ENCODE results near the gene MACROD1. TPM values are rescaled to one million over a fixed set of nuclear protein-coding genes. Genes with fewer than 3 reads are reported as not detected.

The MACROD1 gene
- total and polyA plus RNA-seq, 2 experiments from 2014 or later, result 21.2 to 29.8 TPM

- peaks cover 9% of the 10 kb centered on the region for H3K4me1 ChIP-seq (ENCODE audit: insufficient read depth)
- H3K4me3 ChIP-seq, result no peak overlapping the region
- H3K4me2 ChIP-seq, result no peak overlapping the region
- DNase-seq (ENCODE audit: low spot score), result no peak
- TF ChIP-seq EZH2 (IDR thresholded peaks at IDR 0.05; ENCODE audit: borderline replicate concordance) (no peak), EZH2phosphoT487 (IDR thresholded peaks at IDR 0.05; ENCODE audit: low read depth, severe bottlenecking, unreplicated experiment) (no peak), CTCF (IDR thresholded peaks at IDR 0.05; ENCODE audit: poor library complexity) (no peak)
- H3K27ac ChIP-seq, result no peak overlapping the region
- no peaks in the 10 kb centered on the region for H4K20me1 ChIP-seq (ENCODE audit: insufficient read depth, poor library complexity, severe bottlenecking)
- no peaks in the 10 kb centered on the region for H3K9me2 ChIP-seq (replicated peaks; ENCODE audit: insufficient read depth)
- H2AFZ ChIP-seq, result no peak overlapping the region
- H3K27me3 ChIP-seq, result no peaks in the 10 kb centered on the region
- WGBS (ENCODE audit: low lambda C conversion rate, missing lambda C conversion rate), result 83% methylated on average over 26 of the region's 28 CpGs
- H3K79me2 ChIP-seq, result no peaks in the 10 kb centered on the region
- no peaks in the 10 kb centered on the region for H3K9me3 ChIP-seq (ENCODE audit: low read depth)
- no peaks in the 10 kb centered on the region for H3K36me3 ChIP-seq (replicated peaks; ENCODE audit: insufficient read depth, low read depth)
Observed at GRCh38 chr11:64122411-64123410, 43.2 kb downstream of the MACROD1 start.

- no peaks in the 10 kb centered on the region for H4K20me1 ChIP-seq (ENCODE audit: insufficient read depth, poor library complexity, severe bottlenecking)
- no peak for DNase-seq (ENCODE audit: low spot score)
- no peak overlapping the region for H3K4me2 ChIP-seq
- H2AFZ ChIP-seq, result no peak overlapping the region
- no peak overlapping the region for H3K4me3 ChIP-seq
- no peaks in the 10 kb centered on the region for H3K79me2 ChIP-seq
- H3K9me2 ChIP-seq (replicated peaks; ENCODE audit: insufficient read depth), result no peaks in the 10 kb centered on the region
- TF ChIP-seq EZH2phosphoT487 (IDR thresholded peaks at IDR 0.05; ENCODE audit: low read depth, severe bottlenecking, unreplicated experiment) (no peak), CTCF (IDR thresholded peaks at IDR 0.05; ENCODE audit: poor library complexity) (no peak), EZH2 (IDR thresholded peaks at IDR 0.05; ENCODE audit: borderline replicate concordance) (no peak)
- WGBS (ENCODE audit: low lambda C conversion rate, missing lambda C conversion rate), result 78% methylated on average over 19 of the region's 19 CpGs
- no peaks in the 10 kb centered on the region for H3K36me3 ChIP-seq (replicated peaks; ENCODE audit: insufficient read depth, low read depth)
- H3K27ac ChIP-seq, result no peak overlapping the region
- no peaks in the 10 kb centered on the region for H3K9me3 ChIP-seq (ENCODE audit: low read depth)
- no peaks in the 10 kb centered on the region for H3K27me3 ChIP-seq
- H3K4me1 ChIP-seq (ENCODE audit: insufficient read depth), result peaks cover 4% of the 10 kb centered on the region
Observed at GRCh38 chr11:64121663-64122410, 44.1 kb downstream of the MACROD1 start.

GRCh38 chr11:64120951-64121569, 44.9 kb downstream of the MACROD1 start:
- Histone ChIP-seq H2AFZ (no peak overlapping the region), H3K27me3 (no peaks in the 10 kb centered on the region), H4K20me1 (ENCODE audit: insufficient read depth, poor library complexity, severe bottlenecking) (no peaks in the 10 kb centered on the region), H3K36me3 (replicated peaks; ENCODE audit: insufficient read depth, low read depth) (no peaks in the 10 kb centered on the region), H3K79me2 (no peaks in the 10 kb centered on the region), H3K4me2 (no peak overlapping the region), H3K9me3 (ENCODE audit: low read depth) (no peaks in the 10 kb centered on the region), H3K4me3 (no peak overlapping the region), H3K27ac (no peak overlapping the region), H3K9me2 (replicated peaks; ENCODE audit: insufficient read depth) (no peaks in the 10 kb centered on the region), H3K4me1 (ENCODE audit: insufficient read depth) (no peaks in the 10 kb centered on the region)
- TF ChIP-seq CTCF (IDR thresholded peaks at IDR 0.05; ENCODE audit: poor library complexity) (no peak), EZH2 (IDR thresholded peaks at IDR 0.05; ENCODE audit: borderline replicate concordance) (no peak), EZH2phosphoT487 (IDR thresholded peaks at IDR 0.05; ENCODE audit: low read depth, severe bottlenecking, unreplicated experiment) (no peak)
- DNase-seq (ENCODE audit: low spot score), result no peak
- 86% methylated on average over 13 of the region's 13 CpGs for WGBS (ENCODE audit: low lambda C conversion rate, missing lambda C conversion rate)

Data from hepatocyte (in vitro differentiated cells).